ENCODE results near the gene SLC38A3. TPM values are rescaled to one million over a fixed set of nuclear protein-coding genes. Genes with fewer than 3 reads are reported as not detected.

SLC38A3 gene
- total RNA-seq, 4 donors from 2014 or later = 1.9 to 8.9 (median 5.0) TPM

DNA sequence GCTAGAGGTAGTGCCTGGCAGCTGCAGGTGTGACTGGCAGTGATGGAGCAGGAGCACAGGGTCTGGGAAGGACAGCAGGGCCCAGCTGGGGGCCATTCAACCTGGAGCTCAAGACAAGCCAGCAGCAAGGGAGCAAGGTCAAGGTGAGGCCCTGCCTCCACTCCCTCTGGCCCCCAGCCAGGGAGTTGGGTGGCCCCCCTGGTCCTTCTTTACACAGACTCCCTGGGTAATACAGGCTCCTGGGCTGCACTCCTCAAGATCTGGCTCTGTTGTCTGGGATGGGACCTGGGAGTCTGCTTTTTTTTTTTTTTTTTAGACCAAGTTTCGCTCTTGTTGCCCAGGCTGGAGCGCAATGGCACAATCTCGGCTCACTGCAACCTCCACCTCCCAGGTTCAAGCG lies 45.4 kb downstream of the SLC38A3 start:
- in situ Hi-C loops (cut with MboI; ENCODE audit: low sequenced_read_pairs in 4 of 4) (no loop called here), intact Hi-C loops (cut with DNase I; ENCODE audit: low total_unique reads) (no loop called here)
- Histone ChIP-seq H3K4me3 (no peak overlapping the region), H3K27me3 (no peaks in the 10 kb centered on the region), H3K9me3 (no peaks in the 10 kb centered on the region), H3K27ac (peak overlapping the region; percentile 80 to 96 (median 87)), H3K4me1 (peaks cover 60 to 79% of the 10 kb centered on the region in 2 donors), H3K36me3 (peaks cover 0 to 12% of the 10 kb centered on the region in 2 donors)
- TF ChIP-seq, protein P1, sequence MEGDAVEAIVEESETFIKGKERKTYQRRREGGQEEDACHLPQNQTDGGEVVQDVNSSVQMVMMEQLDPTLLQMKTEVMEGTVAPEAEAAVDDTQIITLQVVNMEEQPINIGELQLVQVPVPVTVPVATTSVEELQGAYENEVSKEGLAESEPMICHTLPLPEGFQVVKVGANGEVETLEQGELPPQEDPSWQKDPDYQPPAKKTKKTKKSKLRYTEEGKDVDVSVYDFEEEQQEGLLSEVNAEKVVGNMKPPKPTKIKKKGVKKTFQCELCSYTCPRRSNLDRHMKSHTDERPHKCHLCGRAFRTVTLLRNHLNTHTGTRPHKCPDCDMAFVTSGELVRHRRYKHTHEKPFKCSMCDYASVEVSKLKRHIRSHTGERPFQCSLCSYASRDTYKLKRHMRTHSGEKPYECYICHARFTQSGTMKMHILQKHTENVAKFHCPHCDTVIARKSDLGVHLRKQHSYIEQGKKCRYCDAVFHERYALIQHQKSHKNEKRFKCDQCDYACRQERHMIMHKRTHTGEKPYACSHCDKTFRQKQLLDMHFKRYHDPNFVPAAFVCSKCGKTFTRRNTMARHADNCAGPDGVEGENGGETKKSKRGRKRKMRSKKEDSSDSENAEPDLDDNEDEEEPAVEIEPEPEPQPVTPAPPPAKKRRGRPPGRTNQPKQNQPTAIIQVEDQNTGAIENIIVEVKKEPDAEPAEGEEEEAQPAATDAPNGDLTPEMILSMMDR (IDR thresholded peaks at IDR 0.05 in 4 of 5, conservative IDR thresholded peaks at IDR 0.05 in 1 of 5) = no peak
- no peak for TF ChIP-seq POLR2A (IDR thresholded peaks at IDR 0.05)
- DNase-seq = no peak
- ATAC-seq = no peak

DNA sequence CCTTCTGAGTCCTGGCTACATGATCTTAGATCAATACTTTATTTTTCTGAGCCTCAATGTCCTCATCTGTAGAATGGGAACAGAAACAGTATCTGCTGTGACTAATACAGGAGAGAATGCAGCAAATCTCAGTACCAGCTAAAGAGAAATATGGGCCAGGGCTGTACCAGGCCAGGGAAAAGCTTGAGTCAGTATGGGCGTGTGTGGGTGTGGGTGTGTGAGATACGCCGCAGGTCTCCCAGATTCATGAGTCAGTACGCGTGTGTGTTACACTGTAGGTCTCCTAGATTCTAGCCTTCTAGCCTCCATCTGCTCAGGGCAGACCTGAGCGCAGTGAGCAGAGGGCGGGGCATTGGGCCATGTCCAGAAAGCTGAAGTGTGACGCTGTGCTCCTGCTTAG lies 46.1 kb downstream of the SLC38A3 start:
- H3K4me1 ChIP-seq = peaks cover 55 to 75% of the 10 kb centered on the region in 2 donors
- in situ Hi-C loops (cut with MboI; ENCODE audit: low sequenced_read_pairs in 4 of 4) (no loop called here), intact Hi-C loops (cut with DNase I; ENCODE audit: low total_unique reads) (no loop called here)
- TF ChIP-seq, protein P1 (IDR thresholded peaks at IDR 0.05 in 4 of 5, conservative IDR thresholded peaks at IDR 0.05 in 1 of 5) = no peak
- TF ChIP-seq POLR2A (IDR thresholded peaks at IDR 0.05) = no peak
- H3K27ac ChIP-seq = peak overlapping the region; percentile 80 to 96 (median 87)
- peaks cover 0 to 14% of the 10 kb centered on the region in 2 donors for H3K36me3 ChIP-seq
- ATAC-seq (no peak), DNase-seq (no peak)
- no peaks in the 10 kb centered on the region for H3K27me3 ChIP-seq
- H3K4me3 ChIP-seq = no peak overlapping the region
- no peaks in the 10 kb centered on the region for H3K9me3 ChIP-seq

DNA sequence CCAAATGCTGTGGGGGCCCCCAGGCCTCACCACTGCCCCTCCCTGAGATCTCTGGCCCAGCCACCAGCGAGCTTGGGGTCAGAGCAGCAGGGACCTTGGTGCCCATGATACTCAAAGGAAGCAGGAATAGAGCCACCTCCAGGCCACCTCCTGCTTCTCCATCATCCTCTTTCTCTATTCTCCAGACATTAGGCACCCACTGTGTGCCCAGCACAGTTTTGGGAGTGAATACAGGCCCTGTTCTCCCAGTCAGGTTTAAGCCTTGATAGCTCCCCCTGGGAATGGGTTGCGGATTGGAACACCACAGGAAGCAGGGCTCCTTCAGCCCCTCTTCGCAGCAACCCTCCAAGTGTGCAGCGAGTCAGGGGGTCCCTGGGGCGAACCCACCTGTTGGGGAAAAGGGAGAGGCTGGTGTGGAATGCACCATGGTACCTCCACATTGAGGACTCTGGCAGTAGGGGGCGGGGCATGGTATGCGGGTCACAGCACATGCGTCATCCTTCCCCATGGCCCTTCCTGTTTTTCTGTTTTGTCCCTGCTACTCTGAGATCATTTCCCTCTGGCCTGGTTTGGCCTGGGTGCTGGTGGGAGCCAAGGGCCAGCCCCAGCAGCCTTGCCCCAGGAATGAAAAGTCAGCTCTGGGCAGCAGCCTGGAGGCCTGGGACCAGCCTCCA lies 49.6 kb downstream of the SLC38A3 start:
- H3K27me3 ChIP-seq = no peaks in the 10 kb centered on the region
- H3K36me3 ChIP-seq = peaks cover 0 to 39% of the 10 kb centered on the region in 2 donors
- intact Hi-C loops (cut with DNase I; ENCODE audit: low total_unique reads) = no loop called here
- in situ Hi-C loops (cut with MboI; ENCODE audit: low sequenced_read_pairs in 4 of 4) = no loop called here
- TF ChIP-seq, protein P1 (IDR thresholded peaks at IDR 0.05 in 4 of 5, conservative IDR thresholded peaks at IDR 0.05 in 1 of 5) = no peak
- peak; percentile 35 to 65 for TF ChIP-seq POLR2A (IDR thresholded peaks at IDR 0.05)
- peak; percentile 45 to 59 for ATAC-seq
- H3K27ac ChIP-seq = peak overlapping the region; percentile 78 to 96 (median 87)
- H3K9me3 ChIP-seq = no peaks in the 10 kb centered on the region
- H3K4me1 ChIP-seq = peaks cover 28 to 55% of the 10 kb centered on the region in 2 donors
- no peak overlapping the region for H3K4me3 ChIP-seq
- DNase-seq = peak; percentile 41 to 57

DNA sequence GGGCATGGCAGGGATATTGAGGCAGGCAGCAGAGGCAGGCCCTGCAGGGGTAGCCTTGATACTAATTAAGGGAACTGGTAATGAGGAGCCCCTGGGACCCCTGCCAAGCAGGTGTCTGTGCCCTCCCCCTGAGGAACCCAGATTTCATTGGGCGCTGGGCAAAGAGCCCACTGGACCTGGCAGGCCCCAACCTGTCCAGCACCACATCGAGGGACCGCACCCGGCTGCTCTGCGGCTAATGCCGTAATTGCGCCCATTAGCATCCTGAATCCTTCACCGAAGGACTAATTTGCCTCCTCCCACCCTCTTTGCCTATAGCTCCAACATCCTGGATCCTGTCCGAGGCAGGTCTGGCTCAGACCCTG lies 50.2 kb downstream of the SLC38A3 start:
- no peak overlapping the region for H3K4me3 ChIP-seq
- H3K27ac ChIP-seq = peak overlapping the region; percentile 78 to 96 (median 87)
- intact Hi-C loops (cut with DNase I; ENCODE audit: low total_unique reads) = no loop called here

More for the DNA sequence above, 50.2 kb downstream of the SLC38A3 start:
- peaks cover 24 to 52% of the 10 kb centered on the region in 2 donors for H3K4me1 ChIP-seq
- TF ChIP-seq, protein P1 (IDR thresholded peaks at IDR 0.05 in 4 of 5, conservative IDR thresholded peaks at IDR 0.05 in 1 of 5) = no peak
- no peak for TF ChIP-seq POLR2A (IDR thresholded peaks at IDR 0.05)
- ATAC-seq (no peak), DNase-seq (no peak)
- no peaks in the 10 kb centered on the region for H3K9me3 ChIP-seq
- in situ Hi-C loops (cut with MboI; ENCODE audit: low sequenced_read_pairs in 4 of 4) = no loop called here
- no peaks in the 10 kb centered on the region for H3K27me3 ChIP-seq
- peaks cover 0 to 39% of the 10 kb centered on the region in 2 donors for H3K36me3 ChIP-seq

Measured in gastrocnemius medialis (tissue), 4 donors.